ENCODE results near the gene SAMD3.

DNA sequence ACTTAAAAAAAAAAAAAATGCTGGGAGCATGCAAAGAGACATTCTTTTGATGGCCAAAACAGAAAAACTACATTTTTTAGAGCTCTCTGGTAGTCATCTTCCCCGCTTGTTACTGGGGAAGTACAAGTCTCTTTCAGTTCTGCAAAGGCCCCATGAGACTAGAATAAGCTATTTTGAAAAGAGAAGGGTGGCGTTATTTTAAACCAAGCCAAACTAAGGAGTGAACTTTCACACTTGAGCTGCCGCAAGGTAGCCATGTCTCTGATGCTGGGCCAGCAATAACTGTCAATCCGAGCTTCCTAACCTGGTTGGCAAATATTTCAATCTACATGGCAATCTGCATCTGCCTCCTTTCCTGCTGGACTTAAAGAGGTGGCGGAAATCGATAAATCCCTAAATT lies 107.7 kb downstream of the SAMD3 start:
- TF ChIP-seq CTCF (conservative IDR thresholded peaks at IDR 0.05; ENCODE audit: low read depth, low read length) (no peak), MAFK (IDR thresholded peaks at IDR 0.05; ENCODE audit: low read depth, low read length) (no peak), CEBPB (IDR thresholded peaks at IDR 0.05; ENCODE audit: low read depth, low read length) (no peak), POLR2A (IDR thresholded peaks at IDR 0.05; ENCODE audit: low read depth, low read length) (no peak), FOS (IDR thresholded peaks at IDR 0.05; ENCODE audit: low read depth, low read length) (no peak), MXI1 (IDR thresholded peaks at IDR 0.05; ENCODE audit: borderline replicate concordance, low read depth, low read length) (no peak), RFX5 (IDR thresholded peaks at IDR 0.05; ENCODE audit: low read depth, low read length) (no peak)
- TF ChIP-seq, protein P1, sequence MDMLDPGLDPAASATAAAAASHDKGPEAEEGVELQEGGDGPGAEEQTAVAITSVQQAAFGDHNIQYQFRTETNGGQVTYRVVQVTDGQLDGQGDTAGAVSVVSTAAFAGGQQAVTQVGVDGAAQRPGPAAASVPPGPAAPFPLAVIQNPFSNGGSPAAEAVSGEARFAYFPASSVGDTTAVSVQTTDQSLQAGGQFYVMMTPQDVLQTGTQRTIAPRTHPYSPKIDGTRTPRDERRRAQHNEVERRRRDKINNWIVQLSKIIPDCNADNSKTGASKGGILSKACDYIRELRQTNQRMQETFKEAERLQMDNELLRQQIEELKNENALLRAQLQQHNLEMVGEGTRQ (IDR thresholded peaks at IDR 0.05; ENCODE audit: low read depth, low read length), result no peak
